Tibial nerve (tissue), 4 donors: ENCODE data around the gene CNOT2.

Experiments
- CTCF ChIP-seq, 5 experiments: fragments of 200-600 bp in 3 of 5; fragments of 450-650 bp in 2 of 5; sonication (generic) in 3 of 5; IDR thresholded peaks; one replicate each; pipeline ENCODE4 v1.5.1; 2016 to 2019; ENCODE audit warnings: antibody characterized with exemption in 5 of 5, mild to moderate bottlenecking in 3 of 5, moderate library complexity in 2 of 5
- EP300 ChIP-seq, 2 donors: sonication (generic); formaldehyde crosslinking; IDR thresholded peaks; one replicate each; pipeline ENCODE4 v1.6.1; 2017; ENCODE audit warnings: antibody characterized with exemption in 2 of 2, mild to moderate bottlenecking in 1 of 2
- POLR2A ChIP-seq, 2 donors: fragments of 450-650 bp; IDR thresholded peaks; one replicate each; pipeline ENCODE4 v1.6.1; 2017; ENCODE audit warnings: antibody characterized with exemption in 2 of 2, mild to moderate bottlenecking in 2 of 2, moderate library complexity in 2 of 2

GRCh38 chr12:70267550-70267949 lies 24.3 kb downstream of the CNOT2 start:
- TF ChIP-seq CTCF (IDR thresholded peaks at IDR 0.05) (no peak), EP300 (IDR thresholded peaks at IDR 0.05) (no peak), POLR2A (IDR thresholded peaks at IDR 0.05) (no peak)
